ENCODE data around the gene BRMS1L. TPM values are rescaled to one million over a fixed set of nuclear protein-coding genes. Genes with fewer than 3 reads are reported as not detected.

BRMS1L gene
- total RNA-seq, 1 donor from 2014 or later = 14.3 TPM

- Mint-ChIP-seq H3K36me3 (no peaks in the 10 kb centered on the region), H3K4me1 (peaks cover 6% of the 10 kb centered on the region), H3K27me3 (ENCODE audit: insufficient read depth, low read depth) (no peaks in the 10 kb centered on the region), H3K4me3 (no peak overlapping the region), H3K9me3 (peaks cover 4% of the 10 kb centered on the region), H3K27ac (no peak overlapping the region)
- H4K20me1 ChIP-seq (ENCODE audit: low read depth) = no peaks in the 10 kb centered on the region
- H3K4me2 ChIP-seq = no peak overlapping the region
- H3K4me3 ChIP-seq = no peak overlapping the region
- no peak overlapping the region for H3K9ac ChIP-seq
- H3K79me2 ChIP-seq (ENCODE audit: low read depth) = no peaks in the 10 kb centered on the region
- H3K36me3 ChIP-seq = no peaks in the 10 kb centered on the region
- H3K27ac ChIP-seq = no peak overlapping the region
- TF ChIP-seq EZH2phosphoT487 (IDR thresholded peaks at IDR 0.05) = no peak
- TF ChIP-seq, protein P1, sequence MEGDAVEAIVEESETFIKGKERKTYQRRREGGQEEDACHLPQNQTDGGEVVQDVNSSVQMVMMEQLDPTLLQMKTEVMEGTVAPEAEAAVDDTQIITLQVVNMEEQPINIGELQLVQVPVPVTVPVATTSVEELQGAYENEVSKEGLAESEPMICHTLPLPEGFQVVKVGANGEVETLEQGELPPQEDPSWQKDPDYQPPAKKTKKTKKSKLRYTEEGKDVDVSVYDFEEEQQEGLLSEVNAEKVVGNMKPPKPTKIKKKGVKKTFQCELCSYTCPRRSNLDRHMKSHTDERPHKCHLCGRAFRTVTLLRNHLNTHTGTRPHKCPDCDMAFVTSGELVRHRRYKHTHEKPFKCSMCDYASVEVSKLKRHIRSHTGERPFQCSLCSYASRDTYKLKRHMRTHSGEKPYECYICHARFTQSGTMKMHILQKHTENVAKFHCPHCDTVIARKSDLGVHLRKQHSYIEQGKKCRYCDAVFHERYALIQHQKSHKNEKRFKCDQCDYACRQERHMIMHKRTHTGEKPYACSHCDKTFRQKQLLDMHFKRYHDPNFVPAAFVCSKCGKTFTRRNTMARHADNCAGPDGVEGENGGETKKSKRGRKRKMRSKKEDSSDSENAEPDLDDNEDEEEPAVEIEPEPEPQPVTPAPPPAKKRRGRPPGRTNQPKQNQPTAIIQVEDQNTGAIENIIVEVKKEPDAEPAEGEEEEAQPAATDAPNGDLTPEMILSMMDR (IDR thresholded peaks at IDR 0.05) = no peak
- no peak for TF ChIP-seq EZH2 (IDR thresholded peaks at IDR 0.05)
- H3K4me1 ChIP-seq = peaks cover 24% of the 10 kb centered on the region
- no peaks in the 10 kb centered on the region for H3K27me3 ChIP-seq
- no peak overlapping the region for H2AFZ ChIP-seq (replicated peaks)
- H3F3A ChIP-seq (ENCODE audit: low read depth) = no peaks in the 10 kb centered on the region
- DNase-seq (ENCODE audit: low spot score) = no peak
- H3K9me3 ChIP-seq (ENCODE audit: low read depth) = no peaks in the 10 kb centered on the region
These were observed 89.6 kb downstream of the BRMS1L start for GRCh38 chr14:35915775-35916174.

Other genes with a start within 250 kb of the BRMS1L start
- 20.2 and 31.7 TPM in 2 replicates for gene RALGAPA1, start 17.0 kb upstream of the BRMS1L start, total RNA-seq (ENCODE audit: low replicate concordance)

Data from neural progenitor cell (in vitro differentiated cells).